Glutamatergic neuron (in vitro differentiated cells): ENCODE results near the gene FBXL22. TPM values are rescaled to one million over a fixed set of nuclear protein-coding genes. Genes with fewer than 3 reads are reported as not detected.

ENCODE experiments used
- DNase-seq: peaks from one replicate; pipeline ENCODE4 v3.0.0; 2022
- H3K27ac Mint-ChIP-seq: one replicate; pipeline ENCODE4 v1.8.0; 2020; ENCODE audit warnings: mild to moderate bottlenecking, mixed read lengths, inconsistent platforms; ENCODE audit not compliant: unreplicated experiment
- H3K27me3 Mint-ChIP-seq: one replicate; pipeline ENCODE4 v1.8.0; 2020; ENCODE audit warnings: mild to moderate bottlenecking, moderate library complexity, mixed read lengths, inconsistent platforms; ENCODE audit not compliant: unreplicated experiment
- H3K36me3 Mint-ChIP-seq: one replicate; pipeline ENCODE4 v1.8.0; 2020; ENCODE audit warnings: mild to moderate bottlenecking, mixed read lengths, inconsistent platforms; ENCODE audit not compliant: unreplicated experiment
- H3K4me1 Mint-ChIP-seq: one replicate; pipeline ENCODE4 v1.8.0; 2020; ENCODE audit warnings: mild to moderate bottlenecking, low read depth, mixed read lengths, inconsistent platforms; ENCODE audit not compliant: unreplicated experiment
- H3K4me3 Mint-ChIP-seq: one replicate; pipeline ENCODE4 v1.8.0; 2020; ENCODE audit warnings: mild to moderate bottlenecking, mixed read lengths, inconsistent platforms; ENCODE audit not compliant: unreplicated experiment
- H3K9me3 Mint-ChIP-seq: one replicate; pipeline ENCODE4 v1.8.0; 2020; ENCODE audit warnings: mild to moderate bottlenecking, moderate library complexity, mixed read lengths, inconsistent platforms; ENCODE audit not compliant: unreplicated experiment
- total RNA-seq: library from RNA; stranded (reverse); fragmentation: NEBNext Ultra II Directional; extraction: Animal tissue kit (Norgen Biotek cat#: 25700); gene quantifications from one replicate; pipeline ENCODE4 v1.2.1, GENCODE V29; 2021; ENCODE audit not compliant: unreplicated experiment
- TF ChIP-seq, protein P1 (sequence below): fragments of 200-600 bp; sonication (generic); IDR thresholded peaks from one replicate; pipeline ENCODE4 v1.5.0; 2021; ENCODE audit not compliant: partially characterized antibody, unreplicated experiment

FBXL22 gene
- total RNA-seq, 1 donor from 2014 or later: not detected

DNA sequence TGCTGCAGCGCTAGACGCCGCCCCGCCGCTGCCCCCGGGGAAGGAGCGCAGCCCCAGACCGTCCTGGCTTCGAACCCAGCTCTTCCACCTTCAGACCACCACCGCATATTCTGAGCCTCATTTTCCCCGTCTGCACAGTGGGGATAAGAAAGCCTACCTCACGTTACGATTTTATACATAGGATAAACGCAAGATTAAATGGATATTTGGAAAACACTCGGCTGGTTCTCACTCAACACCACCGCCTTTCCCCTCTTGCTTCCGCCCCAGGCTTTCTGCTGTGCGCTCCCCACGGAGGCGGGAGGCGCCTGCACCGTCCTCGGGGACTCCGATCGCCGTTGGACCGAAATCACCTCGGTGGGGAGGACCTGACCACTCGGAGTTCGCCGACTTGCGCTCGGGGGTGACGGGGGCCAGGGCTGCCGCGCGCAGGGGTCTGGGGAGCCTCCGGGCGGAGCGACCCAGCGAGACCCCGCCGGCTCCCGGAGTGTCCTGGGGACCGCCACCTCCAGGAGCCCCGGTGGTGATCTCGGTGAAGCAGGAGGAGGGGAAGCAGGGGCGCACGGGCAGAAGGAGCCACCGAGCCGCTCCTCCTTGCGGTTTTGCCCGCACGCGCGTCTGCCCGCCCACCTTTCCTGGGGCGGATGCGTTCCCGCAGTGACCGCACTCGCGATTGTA lies 4.0 kb downstream of the FBXL22 start:
- H3K9me3 Mint-ChIP-seq: peaks cover 11% of the 10 kb centered on the region
- peak; percentile 52 for DNase-seq
- peaks cover 12% of the 10 kb centered on the region for H3K4me1 Mint-ChIP-seq
- peaks cover 13% of the 10 kb centered on the region for H3K27me3 Mint-ChIP-seq
- H3K36me3 Mint-ChIP-seq: peaks cover 4% of the 10 kb centered on the region
- peak overlapping the region; percentile 90 for H3K4me3 Mint-ChIP-seq
- peak overlapping the region; percentile 48 for H3K27ac Mint-ChIP-seq
- TF ChIP-seq, protein P1, sequence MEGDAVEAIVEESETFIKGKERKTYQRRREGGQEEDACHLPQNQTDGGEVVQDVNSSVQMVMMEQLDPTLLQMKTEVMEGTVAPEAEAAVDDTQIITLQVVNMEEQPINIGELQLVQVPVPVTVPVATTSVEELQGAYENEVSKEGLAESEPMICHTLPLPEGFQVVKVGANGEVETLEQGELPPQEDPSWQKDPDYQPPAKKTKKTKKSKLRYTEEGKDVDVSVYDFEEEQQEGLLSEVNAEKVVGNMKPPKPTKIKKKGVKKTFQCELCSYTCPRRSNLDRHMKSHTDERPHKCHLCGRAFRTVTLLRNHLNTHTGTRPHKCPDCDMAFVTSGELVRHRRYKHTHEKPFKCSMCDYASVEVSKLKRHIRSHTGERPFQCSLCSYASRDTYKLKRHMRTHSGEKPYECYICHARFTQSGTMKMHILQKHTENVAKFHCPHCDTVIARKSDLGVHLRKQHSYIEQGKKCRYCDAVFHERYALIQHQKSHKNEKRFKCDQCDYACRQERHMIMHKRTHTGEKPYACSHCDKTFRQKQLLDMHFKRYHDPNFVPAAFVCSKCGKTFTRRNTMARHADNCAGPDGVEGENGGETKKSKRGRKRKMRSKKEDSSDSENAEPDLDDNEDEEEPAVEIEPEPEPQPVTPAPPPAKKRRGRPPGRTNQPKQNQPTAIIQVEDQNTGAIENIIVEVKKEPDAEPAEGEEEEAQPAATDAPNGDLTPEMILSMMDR: no peak

DNA sequence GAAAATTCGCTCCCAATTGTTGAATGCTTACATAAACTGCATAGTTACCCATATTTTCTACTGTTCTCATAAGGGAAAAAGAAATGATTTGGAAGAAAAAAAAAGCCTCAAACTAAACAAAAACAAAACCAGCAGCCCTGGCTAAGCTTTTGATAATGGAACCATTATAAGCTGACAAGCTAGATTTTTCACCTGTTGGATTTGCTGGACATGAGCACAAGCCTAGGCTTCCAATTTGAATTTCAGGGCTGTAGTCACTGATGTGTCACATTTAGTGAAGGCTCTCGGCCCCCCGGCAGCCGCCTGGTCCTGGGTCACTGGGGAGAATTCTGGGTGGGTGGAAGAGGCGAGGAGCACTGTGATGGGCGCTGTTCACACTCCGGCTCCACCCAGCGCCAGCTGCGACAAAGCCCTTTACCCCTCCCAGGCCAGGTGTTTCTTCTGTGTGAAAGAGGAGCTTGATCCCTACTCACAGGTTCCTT lies 4.6 kb downstream of the FBXL22 start:
- H3K9me3 Mint-ChIP-seq: peaks cover 11% of the 10 kb centered on the region
- peaks cover 4% of the 10 kb centered on the region for H3K36me3 Mint-ChIP-seq
- peak overlapping the region; percentile 90 for H3K4me3 Mint-ChIP-seq
- TF ChIP-seq, protein P1: no peak
- H3K27ac Mint-ChIP-seq: no peak overlapping the region
- no peak for DNase-seq
- peaks cover 12% of the 10 kb centered on the region for H3K4me1 Mint-ChIP-seq
- peaks cover 12% of the 10 kb centered on the region for H3K27me3 Mint-ChIP-seq

DNA sequence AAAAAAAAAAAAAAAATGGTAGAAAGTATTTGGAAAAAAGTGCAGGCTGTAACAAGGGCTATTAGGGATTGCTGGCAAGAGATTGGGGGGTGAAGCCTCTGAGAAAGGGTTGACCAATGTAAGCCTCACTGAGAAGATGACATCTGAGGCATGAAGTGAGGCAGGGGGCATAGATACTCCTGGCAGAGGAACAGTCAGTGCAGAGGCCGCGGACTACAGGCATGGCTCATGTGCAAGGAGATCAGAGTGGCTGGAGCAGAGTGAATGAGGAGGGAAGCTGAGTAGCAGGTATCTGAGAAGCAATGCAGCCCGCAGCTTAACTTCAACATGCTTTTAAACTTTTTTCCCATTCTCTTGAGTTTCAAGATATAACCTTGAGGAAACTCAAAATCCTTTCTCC lies 5.4 kb downstream of the FBXL22 start:
- Mint-ChIP-seq H3K36me3 (peaks cover 4% of the 10 kb centered on the region), H3K27me3 (peaks cover 10% of the 10 kb centered on the region), H3K4me1 (peaks cover 6% of the 10 kb centered on the region), H3K27ac (no peak overlapping the region), H3K9me3 (peaks cover 12% of the 10 kb centered on the region), H3K4me3 (peak overlapping the region; percentile 14)
- no peak for DNase-seq
- TF ChIP-seq, protein P1: no peak

DNA sequence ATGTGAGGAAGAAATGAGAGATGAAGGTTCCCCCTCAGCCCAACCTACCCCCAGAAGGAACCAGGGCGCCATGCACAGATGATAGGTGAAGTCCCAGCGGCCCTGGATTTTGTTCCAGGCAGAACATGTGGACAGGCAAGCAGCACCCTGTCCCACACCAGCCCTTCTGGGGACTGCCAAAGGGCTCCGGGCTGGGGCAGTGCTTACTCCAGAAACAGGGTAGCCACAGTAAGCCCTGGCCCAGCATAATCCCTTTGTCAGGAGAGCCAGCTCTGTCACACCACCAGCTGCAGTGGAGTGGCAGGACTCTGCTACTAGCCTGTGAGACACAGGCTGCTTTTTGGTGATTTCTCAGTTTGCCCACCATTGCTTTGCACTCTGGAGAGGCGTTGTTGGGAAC lies 6.3 kb downstream of the FBXL22 start:
- Mint-ChIP-seq H3K36me3 (peaks cover 4% of the 10 kb centered on the region), H3K4me1 (peaks cover 9% of the 10 kb centered on the region), H3K27ac (no peak overlapping the region), H3K9me3 (peaks cover 12% of the 10 kb centered on the region), H3K4me3 (no peak overlapping the region), H3K27me3 (peaks cover 10% of the 10 kb centered on the region)
- TF ChIP-seq, protein P1: no peak
- DNase-seq: no peak

DNA sequence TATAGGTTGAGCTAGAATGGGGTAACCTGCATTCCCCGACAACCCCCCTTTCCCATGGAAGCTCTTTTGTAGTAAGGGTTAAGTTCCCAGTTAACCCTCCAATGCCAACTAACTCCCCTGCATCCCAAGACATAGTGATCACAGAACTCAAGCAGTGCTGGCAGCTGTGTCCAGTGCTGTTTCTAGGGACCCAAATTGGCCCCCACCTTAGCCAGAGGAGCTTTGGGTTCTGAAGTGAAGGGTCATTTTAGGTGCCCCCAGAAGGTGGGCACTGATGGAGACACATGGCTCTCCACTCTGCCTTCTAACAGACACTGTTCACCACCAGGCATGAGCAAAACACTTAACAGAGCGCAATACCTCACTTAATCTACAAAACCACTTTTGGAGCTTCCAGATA lies 7.1 kb downstream of the FBXL22 start:
- no peak for DNase-seq
- peaks cover 9% of the 10 kb centered on the region for H3K4me1 Mint-ChIP-seq
- peaks cover 10% of the 10 kb centered on the region for H3K9me3 Mint-ChIP-seq
- H3K4me3 Mint-ChIP-seq: no peak overlapping the region
- TF ChIP-seq, protein P1: no peak
- no peak overlapping the region for H3K27ac Mint-ChIP-seq
- H3K36me3 Mint-ChIP-seq: peaks cover 4% of the 10 kb centered on the region
- peaks cover 9% of the 10 kb centered on the region for H3K27me3 Mint-ChIP-seq
